UCSD-AML1 (cell line): Measurements from ENCODE around the gene AHSA1.

Experiments
- DNase-seq: peaks from one replicate; lab custom pipeline; 2025; ENCODE audit not compliant: unreplicated experiment; lab: John Stamatoyannopoulos, UW

The AHSA1 gene

DNA sequence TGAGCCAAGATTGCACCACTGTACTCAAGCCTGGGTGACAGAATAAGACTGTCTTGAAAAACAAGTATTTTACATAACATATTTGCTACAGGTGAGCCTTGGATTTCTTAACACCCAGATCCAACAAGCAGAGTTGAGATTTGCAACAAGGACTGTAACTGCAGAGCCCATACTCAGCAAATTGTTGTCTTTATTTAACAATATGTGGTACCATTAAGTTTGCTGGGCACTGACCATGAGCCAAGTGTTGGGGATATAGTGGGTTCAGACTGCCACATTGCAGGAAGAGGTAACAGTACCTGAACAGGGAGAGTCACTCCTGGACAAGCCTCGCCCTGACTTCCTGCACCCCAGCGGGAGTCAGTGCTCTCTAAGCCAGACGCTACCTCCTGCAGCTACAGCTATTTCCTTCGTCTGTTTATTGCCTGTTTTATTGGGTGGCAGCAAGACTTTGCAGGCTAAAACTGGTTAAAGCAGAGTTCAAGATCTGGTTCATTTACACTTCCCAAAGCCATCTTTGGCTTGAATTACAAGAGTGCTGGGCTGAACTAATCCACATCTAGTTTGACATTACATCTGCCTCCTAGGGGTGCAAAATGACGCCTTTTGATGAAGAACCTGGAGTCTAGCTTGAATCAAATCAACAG, 12.5 kb downstream of the AHSA1 start:
- DNase-seq: no peak

DNA sequence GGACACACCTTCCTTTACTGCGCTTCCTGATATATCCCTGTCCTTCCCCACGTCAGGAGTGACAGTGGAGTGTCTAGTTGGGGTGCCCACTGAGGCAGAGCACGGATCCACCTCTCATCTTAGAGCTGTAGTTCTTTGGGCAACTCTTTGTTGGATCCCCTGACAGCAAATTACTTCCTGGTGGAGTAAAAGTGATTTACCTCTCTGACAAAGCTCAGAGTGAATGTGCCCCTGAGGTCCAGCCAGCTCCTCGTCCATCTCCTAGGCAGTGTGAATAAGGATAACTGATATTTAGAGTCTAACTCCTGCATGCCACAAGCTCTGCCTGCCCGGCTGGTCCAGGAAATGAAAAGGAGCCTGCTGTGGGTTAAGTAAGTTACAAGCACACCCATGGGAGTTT, 16.0 kb downstream of the AHSA1 start:
- no peak for DNase-seq

DNA sequence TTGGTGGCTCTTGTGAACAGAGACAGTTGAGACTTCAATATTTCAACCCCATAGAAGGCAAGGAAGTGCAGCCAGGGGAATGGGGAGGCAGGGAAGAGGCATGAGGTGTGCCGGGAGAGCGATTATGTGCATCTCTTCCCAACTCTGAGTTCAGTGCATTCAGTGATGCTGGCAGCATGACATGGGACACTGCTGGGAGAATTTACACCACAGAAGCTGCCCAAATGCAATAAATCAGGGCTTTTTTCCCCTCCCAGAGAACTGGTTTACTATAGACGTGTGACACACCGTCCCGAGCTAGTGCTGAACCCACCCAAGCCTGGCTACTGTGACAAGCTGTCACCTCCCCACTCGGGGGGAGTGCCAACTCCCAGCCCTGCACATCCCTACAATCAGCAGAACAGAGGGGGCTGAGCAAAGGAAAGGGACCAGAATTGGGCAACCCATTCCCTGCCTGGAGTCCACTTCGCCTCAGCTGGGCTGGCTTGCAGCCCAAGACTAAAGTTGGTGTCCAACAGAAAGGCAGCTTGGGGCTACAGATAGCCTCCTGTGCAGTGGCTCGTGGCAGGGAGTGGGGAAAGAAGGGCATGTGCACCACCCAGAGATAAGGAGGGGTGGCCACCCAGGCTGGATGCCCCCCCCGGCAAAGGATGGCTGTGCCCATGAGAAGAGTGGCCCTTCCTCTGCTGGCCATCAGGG, 16.7 kb downstream of the AHSA1 start:
- DNase-seq: no peak

DNA sequence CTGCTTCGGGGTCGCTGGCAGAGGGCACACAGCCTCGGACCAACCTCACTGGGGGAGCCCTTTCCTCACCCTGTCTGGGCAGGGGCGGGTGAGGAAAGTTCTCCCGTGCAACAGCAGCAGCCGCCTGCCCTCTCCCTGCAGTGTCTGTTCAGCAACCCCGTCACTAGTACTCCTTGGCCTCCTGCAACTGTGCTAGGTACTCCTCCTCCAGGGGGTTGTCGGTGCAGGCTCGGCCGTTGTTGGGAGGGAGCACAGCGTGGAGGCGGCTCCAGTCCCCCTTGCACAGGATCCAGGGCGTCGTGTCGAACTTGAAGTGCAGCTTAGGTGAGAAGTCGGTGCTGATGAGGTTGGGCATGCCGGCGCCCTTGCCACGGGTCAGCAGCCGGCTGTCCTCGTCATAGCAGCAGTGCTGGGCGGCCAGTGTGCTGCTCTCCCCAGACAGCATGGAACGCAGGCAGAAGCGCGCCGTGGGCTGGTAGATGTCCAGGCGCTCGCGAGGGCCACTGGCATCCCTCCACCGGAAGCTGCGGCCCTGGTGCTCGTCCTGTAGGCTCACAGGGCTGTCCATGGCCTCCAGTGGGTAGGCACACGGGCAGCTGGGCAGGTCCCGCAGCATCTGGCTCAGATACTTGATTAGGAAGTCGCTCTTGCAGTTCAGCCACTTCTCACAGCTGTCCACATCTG, 17.7 kb downstream of the AHSA1 start:
- DNase-seq: no peak

DNA sequence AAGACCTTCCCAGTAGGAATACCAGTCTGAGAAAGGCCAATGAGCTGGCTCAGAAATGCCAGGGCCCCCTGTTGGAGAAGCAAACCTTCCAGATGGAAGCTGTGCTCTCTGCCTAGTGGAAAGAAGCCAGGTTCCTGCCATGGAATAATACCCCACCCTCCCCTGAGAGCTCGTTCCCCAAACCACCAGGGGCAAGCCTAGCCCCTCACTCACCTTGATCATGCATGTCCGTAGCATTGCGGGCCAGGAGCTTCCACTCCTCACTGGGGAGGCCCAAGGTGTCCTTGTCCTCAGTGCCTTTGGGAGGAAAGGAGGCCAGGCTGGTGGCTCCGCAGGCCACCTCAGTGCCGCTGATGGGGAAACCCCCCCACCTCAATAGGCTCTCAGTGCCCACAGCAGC, 20.1 kb downstream of the AHSA1 start:
- DNase-seq: no peak

DNA sequence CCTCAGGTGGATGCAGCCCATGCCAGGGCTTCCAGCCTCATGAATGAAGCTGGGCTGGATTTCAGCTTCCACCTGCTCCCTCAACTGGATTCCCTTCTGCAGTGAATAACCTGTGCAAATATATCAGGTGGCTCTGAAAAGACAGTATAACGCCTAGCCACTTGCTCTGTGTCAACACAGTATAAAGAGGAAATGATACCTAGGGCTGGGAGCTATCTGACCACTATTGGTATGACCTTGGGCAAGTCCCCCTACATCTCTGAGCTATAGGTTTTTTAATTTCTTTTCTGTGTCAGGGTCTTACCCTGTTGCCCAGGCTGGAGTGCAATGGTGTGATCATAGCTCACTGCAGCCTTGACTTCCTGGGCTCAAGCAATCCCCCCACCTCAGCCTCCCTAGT, 20.9 kb downstream of the AHSA1 start:
- DNase-seq: no peak

DNA sequence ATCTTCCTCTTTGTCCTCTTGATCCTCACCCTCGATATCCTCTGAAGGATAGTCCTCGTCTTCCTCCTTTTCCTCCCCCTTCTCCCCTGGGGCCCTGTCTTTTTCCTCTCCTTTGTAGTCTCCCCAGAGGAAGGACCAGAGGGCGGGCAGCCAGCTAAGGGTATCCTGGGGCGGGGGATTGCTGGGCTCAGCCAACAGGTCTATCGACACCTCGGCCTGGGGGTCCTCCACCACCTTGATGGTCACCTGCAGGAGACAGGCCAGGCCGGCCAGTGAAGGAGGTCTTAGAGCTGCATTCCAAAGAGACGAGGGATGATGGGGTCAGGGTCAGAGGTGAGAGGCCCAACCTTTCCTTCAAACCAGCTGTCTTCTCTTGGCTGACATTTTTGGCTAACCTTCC, 24.5 kb downstream of the AHSA1 start:
- no peak for DNase-seq

DNA sequence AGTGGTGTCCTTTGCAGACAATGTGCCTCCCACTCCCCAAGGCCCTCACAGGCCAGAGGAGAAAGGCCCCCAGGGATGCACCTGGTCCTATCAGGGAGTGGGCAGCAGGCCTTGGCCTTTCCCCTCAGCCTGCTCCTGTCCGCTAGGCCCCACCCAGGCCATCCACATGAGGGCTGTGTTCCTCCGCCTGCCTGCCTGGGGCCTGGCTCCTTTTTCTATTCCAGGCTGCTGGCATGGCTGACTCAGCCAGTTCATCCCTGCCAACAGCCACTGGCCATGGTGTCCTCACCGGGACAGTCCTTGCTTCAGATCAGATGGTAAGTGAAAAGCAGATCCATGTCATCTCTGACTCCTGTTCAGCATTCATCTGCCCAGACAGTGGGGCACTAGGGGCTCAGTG, 27.4 kb downstream of the AHSA1 start:
- no peak for DNase-seq

DNA sequence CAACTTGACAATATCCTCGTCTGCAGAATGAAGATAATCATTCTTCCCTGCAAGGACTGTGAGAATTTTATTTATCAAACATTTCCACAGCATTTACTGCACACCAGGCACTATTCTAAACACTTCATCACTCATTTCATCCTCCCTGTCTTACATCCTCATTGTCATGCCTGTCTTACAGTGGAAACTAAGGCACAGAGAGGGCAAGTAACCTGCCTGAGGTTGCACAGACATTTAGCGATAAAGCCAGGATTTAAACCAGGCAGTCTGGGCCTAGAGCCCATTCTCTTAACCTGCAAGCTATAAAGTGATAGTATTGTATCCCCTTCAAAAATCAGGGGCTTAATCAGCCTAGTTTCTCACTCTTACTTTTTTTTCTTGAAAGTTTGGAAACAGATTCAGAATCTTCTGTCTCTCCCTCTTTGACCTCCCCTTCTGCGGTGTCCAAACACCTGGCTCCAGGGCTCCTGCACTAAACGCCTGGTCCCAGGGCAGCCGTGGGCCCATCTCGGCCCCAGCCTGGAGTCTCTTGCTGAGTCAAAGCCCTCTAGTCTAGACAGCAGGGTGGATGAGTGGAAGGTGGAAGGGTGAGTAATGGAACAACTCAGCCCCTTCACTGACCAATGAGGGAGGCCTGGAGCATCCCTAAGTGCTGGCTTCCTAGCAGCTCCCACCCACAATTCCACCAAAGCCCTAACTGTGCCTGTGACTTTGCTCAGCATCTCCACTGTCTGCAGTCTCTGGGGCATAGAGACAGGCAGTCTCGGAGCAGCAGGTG, 28.2 kb downstream of the AHSA1 start:
- DNase-seq: no peak

DNA sequence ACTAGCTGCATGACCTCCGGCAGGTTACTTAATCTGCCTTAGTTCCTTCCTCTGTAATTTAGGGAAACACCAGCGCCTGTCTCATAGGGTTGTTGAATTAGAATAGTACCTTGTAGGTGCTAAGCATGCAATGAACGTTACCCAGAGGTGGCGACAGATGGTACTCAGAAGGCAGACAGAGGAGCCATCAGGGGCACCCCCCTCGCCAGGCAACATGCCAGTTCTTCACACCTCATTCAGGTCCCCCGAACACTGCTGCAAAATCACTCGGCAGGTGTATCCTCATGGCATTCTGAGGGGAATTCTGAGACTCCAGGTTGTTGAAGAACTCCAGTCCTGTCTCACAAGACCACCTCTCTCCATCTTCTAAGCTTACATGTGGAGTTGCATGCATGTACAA, 30.7 kb downstream of the AHSA1 start:
- no peak for DNase-seq

DNA sequence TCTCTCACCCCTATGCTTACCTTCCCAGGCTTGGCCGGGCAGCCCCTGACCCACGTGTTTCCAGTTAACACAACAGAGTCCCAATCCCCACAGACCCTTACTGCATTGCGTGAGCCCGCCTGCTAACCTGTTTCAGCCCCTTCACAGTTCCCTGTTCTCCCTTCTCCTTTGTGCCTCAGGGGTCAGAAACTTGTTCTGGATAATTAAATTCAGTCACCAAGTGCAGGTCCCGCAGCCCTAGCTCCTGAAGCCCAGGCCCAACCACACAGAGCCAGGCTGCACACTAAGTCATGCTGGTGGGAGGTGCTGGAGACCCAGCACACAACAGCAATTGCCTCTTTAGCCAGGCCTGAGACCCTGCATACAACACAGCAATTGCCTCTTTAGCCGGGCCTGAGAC, 31.1 kb downstream of the AHSA1 start:
- no peak for DNase-seq

DNA sequence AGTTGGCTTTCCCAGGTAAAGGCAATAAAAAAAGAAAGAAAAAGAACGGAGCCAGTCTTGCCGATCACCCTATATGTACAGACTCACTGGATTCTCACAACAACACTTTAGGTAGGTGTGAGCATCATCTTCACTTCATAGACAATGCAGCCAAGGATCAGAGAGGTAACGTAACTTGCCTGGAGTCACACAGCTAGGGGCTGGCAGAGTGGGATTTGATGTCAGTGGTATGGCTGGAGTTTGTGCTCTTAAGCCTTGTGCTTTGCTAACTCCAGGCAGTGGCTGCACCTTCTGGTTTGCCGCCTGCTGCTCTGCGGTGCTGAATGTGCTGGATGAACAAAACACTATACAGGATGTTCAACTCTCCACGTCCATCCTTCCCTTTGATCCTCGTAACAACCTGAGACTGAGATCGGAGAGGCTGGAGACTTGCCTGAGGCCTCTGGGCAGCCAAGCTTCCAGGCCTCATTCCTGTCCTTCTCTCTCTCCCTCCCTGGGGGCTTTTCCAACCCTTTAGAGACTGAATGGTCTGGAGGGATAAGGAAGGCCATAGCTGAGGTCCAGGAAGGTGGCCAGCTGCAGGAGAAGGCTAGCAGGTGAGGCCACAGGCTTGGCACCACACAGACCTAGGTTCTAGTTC, 32.6 kb downstream of the AHSA1 start:
- DNase-seq: no peak

DNA sequence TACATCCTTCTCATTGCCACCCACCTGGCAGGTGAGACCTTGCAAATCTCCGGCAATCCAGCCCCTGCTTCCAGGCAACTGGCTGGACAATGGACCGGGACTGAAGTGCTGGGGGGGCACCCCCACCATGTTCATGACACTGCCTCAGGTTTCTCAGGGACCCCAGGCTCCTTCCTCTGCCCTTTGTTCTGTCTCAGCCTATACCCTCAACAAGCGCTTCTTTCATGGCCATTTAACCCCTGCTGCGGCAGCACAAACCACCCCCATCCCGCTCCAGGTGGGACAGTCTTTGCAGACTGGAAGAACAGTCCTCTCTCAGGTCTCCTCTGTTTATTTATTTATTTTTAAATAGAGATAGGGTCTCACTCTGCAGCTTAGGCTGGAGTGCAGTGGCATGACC, 33.2 kb downstream of the AHSA1 start:
- no peak for DNase-seq

DNA sequence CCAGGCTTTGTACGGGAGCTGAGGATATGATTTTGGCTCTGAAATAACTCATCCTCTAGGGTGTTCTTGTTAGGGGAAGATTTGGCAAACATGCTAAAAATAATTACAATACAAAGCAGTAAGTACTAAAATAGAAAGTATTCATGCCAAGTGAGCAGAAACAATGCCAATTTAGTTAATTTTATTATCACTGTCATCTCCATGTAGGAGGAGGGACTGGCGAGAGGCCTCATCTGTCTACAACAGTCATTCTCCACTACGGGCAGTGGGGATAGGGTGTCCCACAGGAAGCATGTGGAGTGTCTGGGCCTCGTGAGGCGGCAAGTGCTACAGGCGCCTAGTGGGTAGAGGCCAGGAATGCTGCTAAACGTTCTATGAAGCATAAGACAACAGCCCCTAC, 37.4 kb downstream of the AHSA1 start:
- DNase-seq: no peak

DNA sequence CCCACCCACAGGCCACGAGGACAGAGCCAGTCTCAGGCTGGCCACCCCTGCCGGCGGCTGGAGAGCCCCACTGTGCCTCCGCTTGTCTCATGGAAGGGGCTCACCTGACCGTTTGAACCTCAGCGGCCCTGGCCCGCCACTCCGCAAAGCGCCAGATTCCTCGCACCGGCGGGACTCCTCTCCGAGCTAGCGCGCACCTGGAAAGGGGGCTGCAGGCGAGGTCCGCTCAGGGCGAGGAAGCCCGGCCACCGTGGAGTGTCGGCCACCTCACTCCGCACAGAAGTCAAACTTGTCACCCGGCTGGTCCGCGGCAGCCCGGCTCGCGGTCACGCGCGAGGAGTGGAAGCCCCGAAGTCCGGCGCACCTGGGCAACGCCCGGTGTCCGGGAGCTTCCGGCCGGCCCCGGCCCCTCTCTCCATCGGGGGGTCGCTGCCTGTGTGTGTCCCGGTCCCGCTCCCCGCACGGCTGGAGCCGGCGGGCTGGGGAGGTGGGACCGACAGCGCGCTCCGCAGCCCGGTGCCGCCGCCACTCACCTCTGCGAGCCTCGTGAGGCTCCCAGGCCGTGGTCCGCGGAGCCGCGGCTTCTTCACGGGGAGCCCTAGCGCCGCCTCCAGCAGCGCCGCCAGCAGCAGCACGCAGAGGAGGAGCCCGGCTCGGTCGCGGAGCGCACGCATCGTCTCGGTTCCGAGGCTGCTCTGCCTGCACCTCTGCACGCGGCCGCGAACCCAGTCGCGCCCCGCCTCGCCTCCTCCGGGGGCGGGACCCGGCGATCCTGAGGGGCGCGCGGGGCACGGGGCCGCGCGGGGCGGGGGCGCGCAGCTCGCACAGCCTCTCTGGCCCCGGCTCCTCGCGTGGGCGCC, 40.5 kb downstream of the AHSA1 start, which contains the start of gene ISM2:
Gene ISM2 (minus strand): TSS at position 697 of the 860 bp plus-strand sequence. CDS start 23 bp downstream, at position 674.
- DNase-seq: peak; percentile 39

DNA sequence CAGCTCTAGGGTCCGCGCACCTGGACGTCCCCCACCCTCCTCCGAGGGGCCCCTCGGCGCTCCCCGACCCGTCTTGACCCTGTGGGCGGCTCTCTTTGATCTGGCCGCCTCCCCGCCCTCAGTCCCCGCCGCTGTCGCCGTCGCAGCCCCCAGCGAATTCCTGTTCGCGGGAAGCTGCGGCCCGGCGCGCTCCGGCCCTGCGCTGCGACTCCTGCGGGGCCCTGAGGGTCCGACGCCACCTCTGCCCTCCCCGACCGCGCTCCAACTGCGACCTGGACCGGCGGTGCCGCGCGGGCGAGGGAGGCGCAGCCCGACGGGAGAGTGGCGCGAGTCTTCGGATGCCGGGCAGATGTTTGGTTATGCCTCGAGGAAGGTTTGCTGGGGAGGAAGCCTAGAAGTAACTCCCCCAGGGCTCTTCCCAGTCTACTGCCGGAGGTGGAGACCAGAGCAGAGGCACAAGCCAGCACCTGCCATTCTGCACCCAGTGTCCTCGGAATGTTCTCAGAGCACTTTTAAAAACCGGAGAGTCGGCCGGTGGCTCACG, 41.2 kb downstream of the AHSA1 start:
- DNase-seq: no peak

DNA sequence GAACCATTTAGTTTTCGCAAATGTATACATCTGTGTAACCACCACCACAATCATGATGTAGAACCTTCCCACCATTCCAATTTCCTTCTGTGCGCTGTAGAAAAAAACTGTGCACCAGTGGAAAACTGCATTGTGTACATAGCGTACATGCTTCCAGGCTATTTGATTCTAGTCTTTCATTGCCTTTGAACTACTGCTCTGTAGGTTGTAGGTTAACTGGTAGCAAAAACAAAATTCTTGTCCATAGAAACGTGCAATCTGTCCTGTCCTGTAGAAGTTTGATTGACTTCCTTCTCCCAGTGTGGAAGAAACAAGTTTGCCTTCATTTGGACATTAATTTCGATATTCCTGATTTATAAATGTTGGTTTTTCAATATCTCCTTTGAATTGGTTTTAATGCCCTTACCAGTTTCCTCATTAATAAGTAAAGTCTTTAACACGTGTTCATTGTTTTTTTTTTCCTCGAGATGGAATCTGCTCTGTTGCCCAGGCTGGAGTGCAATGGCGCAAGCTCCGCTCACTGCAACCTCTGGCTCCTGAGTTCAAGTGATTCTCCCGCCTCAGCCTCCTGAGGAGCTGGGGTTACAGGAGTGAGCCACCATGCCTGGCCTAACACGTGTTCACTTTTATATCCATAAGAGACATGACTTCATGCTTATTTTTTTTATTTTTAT, 44.4 kb downstream of the AHSA1 start:
- no peak for DNase-seq

DNA sequence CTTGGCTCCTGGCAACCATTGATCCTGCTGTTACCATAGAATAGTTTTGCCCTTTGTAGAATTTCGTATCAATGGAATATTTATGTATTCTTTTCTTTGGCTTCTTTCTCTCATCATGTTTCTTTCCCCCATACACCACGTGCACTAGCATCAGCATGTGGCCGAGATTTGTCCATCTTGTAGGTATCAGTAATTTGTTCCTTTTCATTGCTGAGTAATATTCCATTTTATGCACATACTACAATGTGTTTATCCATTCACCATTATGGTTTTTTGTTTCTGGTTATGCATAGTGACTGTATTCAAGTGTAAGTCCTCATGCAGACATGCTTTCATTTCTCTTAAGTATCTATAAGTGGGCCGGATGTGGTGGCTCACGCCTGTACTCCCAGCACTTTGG, 45.2 kb downstream of the AHSA1 start:
- no peak for DNase-seq

DNA sequence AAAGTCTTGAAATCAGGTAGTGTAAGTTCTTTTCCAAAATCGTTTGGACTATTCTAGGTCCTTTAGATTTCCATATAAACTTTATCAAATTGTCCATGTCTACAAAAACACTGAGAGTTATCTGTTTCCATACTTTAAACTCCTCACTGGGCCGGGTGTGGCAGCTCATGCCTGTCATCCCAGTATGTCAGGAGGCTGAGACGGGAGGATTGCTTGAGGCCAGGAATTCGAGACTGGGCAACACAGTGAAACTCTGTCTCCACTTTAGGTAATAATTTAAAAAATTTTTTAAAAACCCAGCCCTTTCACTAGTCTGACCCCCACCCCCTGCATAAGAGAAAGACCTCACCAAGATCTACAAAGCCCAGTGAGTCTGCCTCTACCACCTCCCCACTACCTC, 47.1 kb downstream of the AHSA1 start:
- no peak for DNase-seq
